ENCODE measurements around the gene HLA-DMA.

DNA sequence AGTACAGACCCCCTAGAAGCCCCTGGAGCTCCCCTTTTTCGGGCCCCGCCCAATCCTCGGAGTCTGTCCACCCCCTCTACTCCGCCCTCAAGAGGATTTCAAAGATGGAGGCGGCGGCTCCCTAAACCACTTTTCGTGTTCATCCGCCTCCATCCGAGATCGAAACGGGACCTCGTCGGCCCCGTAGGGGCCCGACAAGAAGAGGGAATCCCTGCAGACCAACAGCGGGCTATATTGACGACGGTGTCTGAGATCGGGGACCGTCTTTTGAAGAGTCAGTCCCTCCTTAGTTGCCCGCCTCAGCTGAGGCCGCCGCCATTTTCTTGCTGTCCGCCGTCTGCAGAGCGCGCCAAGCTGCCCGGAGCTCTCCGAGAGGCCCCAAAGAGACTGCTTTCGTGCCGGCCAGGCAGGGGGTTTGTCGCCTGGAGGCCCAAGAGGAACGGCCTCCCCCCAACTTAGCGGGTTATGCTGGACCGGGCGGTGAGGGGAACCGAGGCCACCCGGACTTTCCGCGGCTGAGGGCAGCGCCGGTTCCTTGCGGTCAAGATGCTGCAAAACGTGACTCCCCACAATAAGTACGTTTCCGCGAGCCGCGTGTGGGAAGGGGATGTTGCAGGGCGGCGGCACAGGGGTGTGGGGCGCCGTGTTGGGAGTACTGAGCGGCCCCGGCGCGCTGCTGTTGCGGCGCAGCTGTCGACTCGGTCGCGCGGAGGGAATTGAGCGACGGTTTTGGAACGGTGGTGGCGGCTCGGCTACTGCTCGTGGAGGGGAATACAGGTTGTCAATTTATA, 19.7 kb upstream of the HLA-DMA start:
- TF ChIP-seq, protein P1, sequence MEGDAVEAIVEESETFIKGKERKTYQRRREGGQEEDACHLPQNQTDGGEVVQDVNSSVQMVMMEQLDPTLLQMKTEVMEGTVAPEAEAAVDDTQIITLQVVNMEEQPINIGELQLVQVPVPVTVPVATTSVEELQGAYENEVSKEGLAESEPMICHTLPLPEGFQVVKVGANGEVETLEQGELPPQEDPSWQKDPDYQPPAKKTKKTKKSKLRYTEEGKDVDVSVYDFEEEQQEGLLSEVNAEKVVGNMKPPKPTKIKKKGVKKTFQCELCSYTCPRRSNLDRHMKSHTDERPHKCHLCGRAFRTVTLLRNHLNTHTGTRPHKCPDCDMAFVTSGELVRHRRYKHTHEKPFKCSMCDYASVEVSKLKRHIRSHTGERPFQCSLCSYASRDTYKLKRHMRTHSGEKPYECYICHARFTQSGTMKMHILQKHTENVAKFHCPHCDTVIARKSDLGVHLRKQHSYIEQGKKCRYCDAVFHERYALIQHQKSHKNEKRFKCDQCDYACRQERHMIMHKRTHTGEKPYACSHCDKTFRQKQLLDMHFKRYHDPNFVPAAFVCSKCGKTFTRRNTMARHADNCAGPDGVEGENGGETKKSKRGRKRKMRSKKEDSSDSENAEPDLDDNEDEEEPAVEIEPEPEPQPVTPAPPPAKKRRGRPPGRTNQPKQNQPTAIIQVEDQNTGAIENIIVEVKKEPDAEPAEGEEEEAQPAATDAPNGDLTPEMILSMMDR (IDR thresholded peaks at IDR 0.05) = no peak
- TF ChIP-seq, protein P2, sequence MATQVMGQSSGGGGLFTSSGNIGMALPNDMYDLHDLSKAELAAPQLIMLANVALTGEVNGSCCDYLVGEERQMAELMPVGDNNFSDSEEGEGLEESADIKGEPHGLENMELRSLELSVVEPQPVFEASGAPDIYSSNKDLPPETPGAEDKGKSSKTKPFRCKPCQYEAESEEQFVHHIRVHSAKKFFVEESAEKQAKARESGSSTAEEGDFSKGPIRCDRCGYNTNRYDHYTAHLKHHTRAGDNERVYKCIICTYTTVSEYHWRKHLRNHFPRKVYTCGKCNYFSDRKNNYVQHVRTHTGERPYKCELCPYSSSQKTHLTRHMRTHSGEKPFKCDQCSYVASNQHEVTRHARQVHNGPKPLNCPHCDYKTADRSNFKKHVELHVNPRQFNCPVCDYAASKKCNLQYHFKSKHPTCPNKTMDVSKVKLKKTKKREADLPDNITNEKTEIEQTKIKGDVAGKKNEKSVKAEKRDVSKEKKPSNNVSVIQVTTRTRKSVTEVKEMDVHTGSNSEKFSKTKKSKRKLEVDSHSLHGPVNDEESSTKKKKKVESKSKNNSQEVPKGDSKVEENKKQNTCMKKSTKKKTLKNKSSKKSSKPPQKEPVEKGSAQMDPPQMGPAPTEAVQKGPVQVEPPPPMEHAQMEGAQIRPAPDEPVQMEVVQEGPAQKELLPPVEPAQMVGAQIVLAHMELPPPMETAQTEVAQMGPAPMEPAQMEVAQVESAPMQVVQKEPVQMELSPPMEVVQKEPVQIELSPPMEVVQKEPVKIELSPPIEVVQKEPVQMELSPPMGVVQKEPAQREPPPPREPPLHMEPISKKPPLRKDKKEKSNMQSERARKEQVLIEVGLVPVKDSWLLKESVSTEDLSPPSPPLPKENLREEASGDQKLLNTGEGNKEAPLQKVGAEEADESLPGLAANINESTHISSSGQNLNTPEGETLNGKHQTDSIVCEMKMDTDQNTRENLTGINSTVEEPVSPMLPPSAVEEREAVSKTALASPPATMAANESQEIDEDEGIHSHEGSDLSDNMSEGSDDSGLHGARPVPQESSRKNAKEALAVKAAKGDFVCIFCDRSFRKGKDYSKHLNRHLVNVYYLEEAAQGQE (IDR thresholded peaks at IDR 0.05; ENCODE audit: insufficient read depth in 1 of 2, low read depth in 2 of 2, low read length in 1 of 2) = no peak
- peak; percentile 34; the same call in 1 of the 2 replicates for TF ChIP-seq POLR2AphosphoS5 (IDR thresholded peaks at IDR 0.05; ENCODE audit: low read depth, low read length)
- TF ChIP-seq SIN3A (IDR thresholded peaks at IDR 0.05; ENCODE audit: borderline replicate concordance, insufficient read depth, low read depth, low read length) = 0 out of 2 replicates have a peak, but pooled peaks have one; percentile 20
